Astrocyte (in vitro differentiated cells and primary cell): ENCODE data around the gene UBXN1. TPM values are rescaled to one million over a fixed set of nuclear protein-coding genes. Genes with fewer than 3 reads are reported as not detected.

ENCODE experiments used
- DNase-seq: peaks from one replicate; pipeline ENCODE4 v3.0.0-alpha.2; 2010; ENCODE audit warnings: low read depth
- FAIRE-seq: peaks from 2 replicates; lab custom pipeline; 2011; peaks lifted over from hg19 to GRCh38; lab: Jason Lieb, UNC
- H2AFZ ChIP-seq: 2 replicates; pipeline ENCODE4 v1.6.0; 2012; ENCODE audit warnings: low read depth, low read length, inconsistent platforms
- H3K27ac ChIP-seq: 2 replicates; pipeline ENCODE4 v1.5.1; 2011; ENCODE audit warnings: low read depth, low read length, inconsistent platforms
- H3K27me3 ChIP-seq: 2 replicates; pipeline ENCODE4 v1.6.0; 2011; ENCODE audit warnings: low read length, inconsistent platforms; ENCODE audit not compliant: insufficient read depth
- H3K36me3 ChIP-seq: 2 replicates; pipeline ENCODE4 v1.5.1; 2011; ENCODE audit warnings: low read length, inconsistent platforms; ENCODE audit not compliant: insufficient read depth
- H3K4me1 ChIP-seq: 2 replicates; pipeline ENCODE4 v1.5.1; 2011; ENCODE audit warnings: low read length, inconsistent platforms; ENCODE audit not compliant: insufficient read depth
- H3K4me2 ChIP-seq: 2 replicates; pipeline ENCODE4 v1.6.0; 2012; ENCODE audit warnings: low read length, inconsistent platforms
- H3K4me3 ChIP-seq: 2 replicates; pipeline ENCODE4 v1.5.1; 2011; ENCODE audit warnings: low read depth, mild to moderate bottlenecking, low read length, inconsistent platforms; ENCODE audit not compliant: insufficient read depth
- H3K79me2 ChIP-seq: 2 replicates; pipeline ENCODE4 v1.6.0; 2012; ENCODE audit warnings: mild to moderate bottlenecking, low read length, inconsistent platforms; ENCODE audit not compliant: insufficient read depth
- H3K9ac ChIP-seq: 2 replicates; pipeline ENCODE4 v1.6.0; 2012; ENCODE audit warnings: mild to moderate bottlenecking, low read length, inconsistent platforms
- H3K9me3 ChIP-seq: 2 replicates; pipeline ENCODE4 v1.5.1; 2012; ENCODE audit warnings: low read depth, mild to moderate bottlenecking, low read length, inconsistent platforms; ENCODE audit not compliant: insufficient read depth
- H4K20me1 ChIP-seq: 2 replicates; pipeline ENCODE4 v1.6.0; 2012; ENCODE audit warnings: low read length, inconsistent platforms; ENCODE audit not compliant: insufficient read depth
- H3K27ac Mint-ChIP-seq: one replicate; pipeline ENCODE4 v1.8.0; 2021; ENCODE audit warnings: mild to moderate bottlenecking, mixed read lengths; ENCODE audit not compliant: unreplicated experiment
- H3K27me3 Mint-ChIP-seq: one replicate; pipeline ENCODE4 v1.8.0; 2021; ENCODE audit warnings: low read depth, mixed read lengths; ENCODE audit not compliant: unreplicated experiment
- H3K36me3 Mint-ChIP-seq: one replicate; pipeline ENCODE4 v1.8.0; 2021; ENCODE audit warnings: low read depth, mixed read lengths; ENCODE audit not compliant: unreplicated experiment
- H3K4me1 Mint-ChIP-seq: one replicate; pipeline ENCODE4 v1.8.0; 2021; ENCODE audit warnings: low read depth, mixed read lengths; ENCODE audit not compliant: unreplicated experiment
- H3K4me3 Mint-ChIP-seq: one replicate; pipeline ENCODE4 v1.8.0; 2021; ENCODE audit warnings: mild to moderate bottlenecking, moderate library complexity, mixed read lengths; ENCODE audit not compliant: unreplicated experiment
- H3K9me3 Mint-ChIP-seq: one replicate; pipeline ENCODE4 v1.8.0; 2021; ENCODE audit warnings: mild to moderate bottlenecking, mixed read lengths; ENCODE audit not compliant: unreplicated experiment
- CTCF ChIP-seq: IDR thresholded peaks from 2 replicates; pipeline ENCODE4 v1.5.1; 2011; ENCODE audit warnings: low read depth, mild to moderate bottlenecking, inconsistent platforms, low read length, moderate library complexity; ENCODE audit not compliant: insufficient read depth
- EZH2 ChIP-seq: IDR thresholded peaks from 2 replicates; pipeline ENCODE4 v1.6.1; 2012; ENCODE audit warnings: mild to moderate bottlenecking, low read length, inconsistent platforms; ENCODE audit not compliant: insufficient read depth
- total RNA-seq: library from RNA; stranded (reverse); gene quantifications from 2 replicates; pipeline ENCODE4 v1.2.1, GENCODE V29; 2021

Gene UBXN1
- total RNA-seq, 1 donor from 2014 or later = 80.0 TPM

- Mint-ChIP-seq H3K4me3 (peak overlapping the region; percentile 98), H3K4me1 (peaks cover 3% of the 10 kb centered on the region), H3K9me3 (no peaks in the 10 kb centered on the region), H3K36me3 (no peaks in the 10 kb centered on the region), H3K27ac (peak overlapping the region; percentile 93), H3K27me3 (no peaks in the 10 kb centered on the region)
- H3K36me3 ChIP-seq = peaks cover 19% of the 10 kb centered on the region
- H3K27me3 ChIP-seq = no peaks in the 10 kb centered on the region
- no peak overlapping the region for H3K27ac ChIP-seq
- no peak overlapping the region for H2AFZ ChIP-seq
- peak overlapping the region; percentile 93 for H3K4me2 ChIP-seq
- peaks cover 7% of the 10 kb centered on the region for H3K4me1 ChIP-seq
- H3K79me2 ChIP-seq = peaks cover 77% of the 10 kb centered on the region
- no peak for DNase-seq
- TF ChIP-seq EZH2 (no peak), CTCF (no peak)
- H3K9ac ChIP-seq = peak overlapping the region; percentile 53
- no peak for FAIRE-seq
- no peaks in the 10 kb centered on the region for H3K9me3 ChIP-seq
- H4K20me1 ChIP-seq = peaks cover 20% of the 10 kb centered on the region
- H3K4me3 ChIP-seq = no peak overlapping the region
Measured at GRCh38 chr11:62646825-62647608, 31.9 kb downstream of the UBXN1 start.

GRCh38 chr11:62645946-62646824 is 32.7 kb downstream of the UBXN1 start, which contains the start of gene GANAB:
Gene GANAB (minus strand): TSS chr11:62646613. CDS start chr11:62646599, 14 bp downstream.
- no peaks in the 10 kb centered on the region for H3K9me3 Mint-ChIP-seq
- peak within 1 kb of the TSS; percentile 98 for H3K27ac ChIP-seq
- H3K36me3 ChIP-seq = peaks cover 19% of the 10 kb centered on the region
- H3K36me3 Mint-ChIP-seq = peaks cover 2% of the 10 kb centered on the region
- FAIRE-seq (no peak), DNase-seq (peak; percentile 91)
- H3K4me3 Mint-ChIP-seq = peak within 1 kb of the TSS; percentile 98
- H3K9me3 ChIP-seq = no peaks in the 10 kb centered on the region
- peaks cover 77% of the 10 kb centered on the region for H3K79me2 ChIP-seq
- TF ChIP-seq EZH2 = no peak
- TF ChIP-seq CTCF = no peak
- peak within 1 kb of the TSS; percentile 93 for H3K27ac Mint-ChIP-seq
- H2AFZ ChIP-seq = peak within 1 kb of the TSS; percentile 67
- H3K27me3 Mint-ChIP-seq = no peaks in the 10 kb centered on the region
- H3K4me3 ChIP-seq = peak within 1 kb of the TSS; percentile 96
- peak within 1 kb of the TSS; percentile 93 for H3K4me2 ChIP-seq
- H3K4me1 Mint-ChIP-seq = peaks cover 3% of the 10 kb centered on the region
- H3K4me1 ChIP-seq = peaks cover 3% of the 10 kb centered on the region
- H4K20me1 ChIP-seq = peaks cover 24% of the 10 kb centered on the region
- no peaks in the 10 kb centered on the region for H3K27me3 ChIP-seq
- H3K9ac ChIP-seq = peak within 1 kb of the TSS; percentile 100
